ENCODE measurements around the gene TARS2.

DNA sequence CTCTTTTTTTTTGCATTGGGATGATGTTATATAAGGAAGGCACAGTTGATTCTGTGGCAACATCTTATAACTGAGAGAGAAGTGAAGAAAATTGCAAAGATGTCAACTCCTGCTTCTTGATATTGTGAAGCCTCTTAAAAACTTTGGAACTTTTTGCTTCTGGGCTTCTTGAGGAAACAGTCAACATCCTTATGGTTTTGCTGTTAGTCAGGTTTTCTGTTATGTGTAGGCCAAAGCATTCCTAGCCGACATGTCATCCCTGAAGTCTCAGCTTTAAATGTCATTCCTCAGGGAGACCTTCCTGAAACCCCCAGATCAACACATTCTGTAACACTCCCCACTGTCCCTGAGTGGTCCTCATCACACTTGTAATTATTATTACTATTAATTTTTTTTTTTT, 41.0 kb downstream of the TARS2 start:
- TF ChIP-seq CTCF (IDR thresholded peaks at IDR 0.05) (no peak), POLR2A (IDR thresholded peaks at IDR 0.05; ENCODE audit: low read depth) (no peak), POLR2AphosphoS5 (IDR thresholded peaks at IDR 0.05) (no peak), EP300 (IDR thresholded peaks at IDR 0.05) (no peak)

All from esophagus muscularis mucosa (tissue), 4 donors.